ENCODE results near the gene CRPPA.

GRCh38 chr7:16462431-16462889 lies 41.1 kb upstream of the CRPPA start:
- TF ChIP-seq CTCF (IDR thresholded peaks at IDR 0.05) (no peak), EP300 (IDR thresholded peaks at IDR 0.05) (no peak), POLR2A (IDR thresholded peaks at IDR 0.05) (no peak)

Measured in tibial nerve (tissue), 4 donors.